SK-N-SH (cell line): Measurements from ENCODE around the gene MET.
"Not testable (repeated sequence)": the region's sequence is repeated elsewhere in the genome, so short reads cannot be mapped to it uniquely, and the experiment has no call there.

Source experiments
- EP300 ChIP-seq, 2 experiments: IDR thresholded peaks; 2 replicates each; pipeline versions ENCODE4 v1.4.0 to v1.6.1; 2012; ENCODE audit warnings: borderline replicate concordance in 1 of 2, low read depth in 1 of 2, low read length in 1 of 2
- JUND ChIP-seq: IDR thresholded peaks from 2 replicates; pipeline ENCODE4 v1.4.0; 2012
- MXI1 ChIP-seq: IDR thresholded peaks from 2 replicates; pipeline ENCODE4 v1.6.1; 2012; ENCODE audit warnings: mild to moderate bottlenecking, low read depth, low read length, improper control_type of control experiment
- SMC3 ChIP-seq: IDR thresholded peaks from 2 replicates; pipeline ENCODE4 v1.6.1; 2012; ENCODE audit warnings: low read depth, low read length, improper control_type of control experiment
- TF ChIP-seq, protein P1 (sequence below): fragments of 200-600 bp; sonication (generic); IDR thresholded peaks from 2 replicates; pipeline ENCODE4 v1.6.1; 2017; ENCODE audit warnings: antibody characterized with exemption, mild to moderate bottlenecking, moderate library complexity
- TF ChIP-seq, protein P2 (sequence below): IDR thresholded peaks from 2 replicates; pipeline ENCODE4 v1.6.1; 2012; ENCODE audit warnings: mild to moderate bottlenecking, low read depth, low read length, moderate library complexity

DNA sequence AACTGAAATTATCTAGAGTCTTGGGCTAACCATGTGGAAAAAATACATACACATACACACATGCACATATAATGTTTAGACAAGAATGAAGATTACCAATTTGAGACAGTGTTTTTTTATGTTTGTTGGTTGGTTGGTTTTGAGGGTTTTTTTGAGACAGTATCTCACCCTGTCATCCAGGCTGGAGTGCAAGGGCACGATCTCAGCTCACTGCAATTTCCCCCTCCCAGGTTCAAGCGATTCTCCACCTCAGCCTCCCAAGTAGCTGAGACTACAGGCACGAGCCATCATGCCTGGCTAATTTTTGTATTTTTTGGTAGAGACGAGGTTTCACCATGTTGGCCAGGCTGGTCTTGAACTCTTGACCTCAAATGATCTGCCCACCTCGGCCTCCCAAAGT, 87.6 kb downstream of the MET start:
- not testable (repeated sequence) for TF ChIP-seq SMC3; JUND; MXI1; EP300 (IDR thresholded peaks at IDR 0.05; ENCODE audit: borderline replicate concordance in 1 of 2, low read depth in 1 of 2, low read length in 1 of 2)
- TF ChIP-seq, protein P1, sequence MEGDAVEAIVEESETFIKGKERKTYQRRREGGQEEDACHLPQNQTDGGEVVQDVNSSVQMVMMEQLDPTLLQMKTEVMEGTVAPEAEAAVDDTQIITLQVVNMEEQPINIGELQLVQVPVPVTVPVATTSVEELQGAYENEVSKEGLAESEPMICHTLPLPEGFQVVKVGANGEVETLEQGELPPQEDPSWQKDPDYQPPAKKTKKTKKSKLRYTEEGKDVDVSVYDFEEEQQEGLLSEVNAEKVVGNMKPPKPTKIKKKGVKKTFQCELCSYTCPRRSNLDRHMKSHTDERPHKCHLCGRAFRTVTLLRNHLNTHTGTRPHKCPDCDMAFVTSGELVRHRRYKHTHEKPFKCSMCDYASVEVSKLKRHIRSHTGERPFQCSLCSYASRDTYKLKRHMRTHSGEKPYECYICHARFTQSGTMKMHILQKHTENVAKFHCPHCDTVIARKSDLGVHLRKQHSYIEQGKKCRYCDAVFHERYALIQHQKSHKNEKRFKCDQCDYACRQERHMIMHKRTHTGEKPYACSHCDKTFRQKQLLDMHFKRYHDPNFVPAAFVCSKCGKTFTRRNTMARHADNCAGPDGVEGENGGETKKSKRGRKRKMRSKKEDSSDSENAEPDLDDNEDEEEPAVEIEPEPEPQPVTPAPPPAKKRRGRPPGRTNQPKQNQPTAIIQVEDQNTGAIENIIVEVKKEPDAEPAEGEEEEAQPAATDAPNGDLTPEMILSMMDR: not testable (repeated sequence)
- TF ChIP-seq, protein P2, sequence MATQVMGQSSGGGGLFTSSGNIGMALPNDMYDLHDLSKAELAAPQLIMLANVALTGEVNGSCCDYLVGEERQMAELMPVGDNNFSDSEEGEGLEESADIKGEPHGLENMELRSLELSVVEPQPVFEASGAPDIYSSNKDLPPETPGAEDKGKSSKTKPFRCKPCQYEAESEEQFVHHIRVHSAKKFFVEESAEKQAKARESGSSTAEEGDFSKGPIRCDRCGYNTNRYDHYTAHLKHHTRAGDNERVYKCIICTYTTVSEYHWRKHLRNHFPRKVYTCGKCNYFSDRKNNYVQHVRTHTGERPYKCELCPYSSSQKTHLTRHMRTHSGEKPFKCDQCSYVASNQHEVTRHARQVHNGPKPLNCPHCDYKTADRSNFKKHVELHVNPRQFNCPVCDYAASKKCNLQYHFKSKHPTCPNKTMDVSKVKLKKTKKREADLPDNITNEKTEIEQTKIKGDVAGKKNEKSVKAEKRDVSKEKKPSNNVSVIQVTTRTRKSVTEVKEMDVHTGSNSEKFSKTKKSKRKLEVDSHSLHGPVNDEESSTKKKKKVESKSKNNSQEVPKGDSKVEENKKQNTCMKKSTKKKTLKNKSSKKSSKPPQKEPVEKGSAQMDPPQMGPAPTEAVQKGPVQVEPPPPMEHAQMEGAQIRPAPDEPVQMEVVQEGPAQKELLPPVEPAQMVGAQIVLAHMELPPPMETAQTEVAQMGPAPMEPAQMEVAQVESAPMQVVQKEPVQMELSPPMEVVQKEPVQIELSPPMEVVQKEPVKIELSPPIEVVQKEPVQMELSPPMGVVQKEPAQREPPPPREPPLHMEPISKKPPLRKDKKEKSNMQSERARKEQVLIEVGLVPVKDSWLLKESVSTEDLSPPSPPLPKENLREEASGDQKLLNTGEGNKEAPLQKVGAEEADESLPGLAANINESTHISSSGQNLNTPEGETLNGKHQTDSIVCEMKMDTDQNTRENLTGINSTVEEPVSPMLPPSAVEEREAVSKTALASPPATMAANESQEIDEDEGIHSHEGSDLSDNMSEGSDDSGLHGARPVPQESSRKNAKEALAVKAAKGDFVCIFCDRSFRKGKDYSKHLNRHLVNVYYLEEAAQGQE: not testable (repeated sequence)
